HG03095 (cell line): ENCODE measurements around the gene BUD23.
"Not testable (repeated sequence)": the region's sequence is repeated elsewhere in the genome, so short reads cannot be mapped to it uniquely, and the experiment has no call there.

ENCODE experiments used
- ATAC-seq: cut with Tn5 transposase; IDR thresholded peaks from one replicate; pipeline ENCODE4 v1.9.1; 2021; ENCODE audit warnings: moderate library complexity; ENCODE audit not compliant: unreplicated experiment

The BUD23 gene

GRCh38 chr7:73683056-73683787 lies at the start of gene BUD23, which contains the start of gene DNAJC30:
Gene BUD23, plus strand, starts transcription at chr7:73683597. Its CDS starts 29 bp downstream, at chr7:73683626.
Gene DNAJC30, minus strand, starts transcription at chr7:73683453. Its CDS starts 30 bp downstream, at chr7:73683423.
- peak; percentile 88 for ATAC-seq

- ATAC-seq, result no peak
Observed at GRCh38 chr7:73633844-73634243, 49.6 kb upstream of the BUD23 start.

- ATAC-seq, result no peak
Observed at GRCh38 chr7:73635428-73636200, 47.8 kb upstream of the BUD23 start.

GRCh38 chr7:73638911-73639310 lies 44.5 kb upstream of the BUD23 start:
- ATAC-seq, result no peak

GRCh38 chr7:73642834-73643233 lies 40.6 kb upstream of the BUD23 start:
- ATAC-seq, result no peak

GRCh38 chr7:73644688-73645286 lies 38.6 kb upstream of the BUD23 start:
- ATAC-seq, result no peak

GRCh38 chr7:73645643-73646174 lies 37.7 kb upstream of the BUD23 start:
- no peak for ATAC-seq

GRCh38 chr7:73646785-73647724 lies 36.3 kb upstream of the BUD23 start:
- ATAC-seq, result no peak

GRCh38 chr7:73647725-73648592 lies 35.4 kb upstream of the BUD23 start:
- ATAC-seq, result no peak

GRCh38 chr7:73648593-73649332 lies 34.6 kb upstream of the BUD23 start:
- ATAC-seq, result no peak

GRCh38 chr7:73649576-73649975 lies 33.8 kb upstream of the BUD23 start:
- ATAC-seq, result no peak

GRCh38 chr7:73650524-73650923 lies 32.9 kb upstream of the BUD23 start:
- ATAC-seq, result no peak

GRCh38 chr7:73652541-73652949 lies 30.9 kb upstream of the BUD23 start:
- no peak for ATAC-seq

GRCh38 chr7:73655309-73655708 lies 28.1 kb upstream of the BUD23 start:
- not testable (repeated sequence) for ATAC-seq

- ATAC-seq, result no peak
Observed at GRCh38 chr7:73659983-73660382, 23.4 kb upstream of the BUD23 start.

GRCh38 chr7:73660594-73660993 lies 22.8 kb upstream of the BUD23 start:
- ATAC-seq, result not testable (repeated sequence)

- no peak for ATAC-seq
Observed at GRCh38 chr7:73663033-73663432, 20.4 kb upstream of the BUD23 start.

- peak; percentile 93 for ATAC-seq
Observed at GRCh38 chr7:73667344-73668102, 15.9 kb upstream of the BUD23 start, which contains the start of gene VPS37D. Gene VPS37D, plus strand, starts transcription at chr7:73667831. Its CDS starts 128 bp downstream, at chr7:73667959.
